ENCODE results near the gene CNTN5. TPM values are rescaled to one million over a fixed set of nuclear protein-coding genes. Genes with fewer than 3 reads are reported as not detected.

Gene CNTN5
- total RNA-seq, 6 donors from 2014 or later = 0.13 to 1.0 (median 0.57) TPM; not detected in 2

DNA sequence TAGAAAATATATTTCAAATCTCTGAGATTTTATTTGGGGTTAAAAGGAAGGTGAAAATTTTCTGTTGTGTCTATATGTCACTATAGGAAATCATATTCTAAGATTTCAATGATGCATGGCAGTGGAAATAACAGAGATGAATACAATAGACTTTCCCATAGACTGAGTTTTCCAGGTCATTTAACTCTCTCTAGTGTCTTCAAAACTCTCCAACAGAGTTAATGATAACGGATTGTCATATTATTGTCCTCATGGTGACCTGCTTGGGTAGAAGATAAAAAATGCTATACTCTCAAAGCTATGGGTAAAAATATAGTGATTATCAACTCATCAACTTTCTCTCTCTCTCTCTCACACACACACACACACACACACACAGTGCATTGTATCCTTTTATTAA is 312.9 kb downstream of the CNTN5 start:
- ATAC-seq (ENCODE audit: low FRiP score in 2 of 2) = no peak
- Histone ChIP-seq H3K27ac (no peak overlapping the region), H3K4me3 (no peak overlapping the region), H3K27me3 (no peaks in the 10 kb centered on the region), H3K4me1 (no peaks in the 10 kb centered on the region), H3K36me3 (no peaks in the 10 kb centered on the region), H3K9me3 (no peaks in the 10 kb centered on the region)
- WGBS, 2 donors = 71 to 97% methylated on average over 1 of the region's 1 CpG
- DNase-seq = no peak
- TF ChIP-seq EP300 (IDR thresholded peaks at IDR 0.05) (no peak), POLR2AphosphoS5 (IDR thresholded peaks at IDR 0.05) (no peak), POLR2A (IDR thresholded peaks at IDR 0.05) (no peak)
- TF ChIP-seq, protein P1, sequence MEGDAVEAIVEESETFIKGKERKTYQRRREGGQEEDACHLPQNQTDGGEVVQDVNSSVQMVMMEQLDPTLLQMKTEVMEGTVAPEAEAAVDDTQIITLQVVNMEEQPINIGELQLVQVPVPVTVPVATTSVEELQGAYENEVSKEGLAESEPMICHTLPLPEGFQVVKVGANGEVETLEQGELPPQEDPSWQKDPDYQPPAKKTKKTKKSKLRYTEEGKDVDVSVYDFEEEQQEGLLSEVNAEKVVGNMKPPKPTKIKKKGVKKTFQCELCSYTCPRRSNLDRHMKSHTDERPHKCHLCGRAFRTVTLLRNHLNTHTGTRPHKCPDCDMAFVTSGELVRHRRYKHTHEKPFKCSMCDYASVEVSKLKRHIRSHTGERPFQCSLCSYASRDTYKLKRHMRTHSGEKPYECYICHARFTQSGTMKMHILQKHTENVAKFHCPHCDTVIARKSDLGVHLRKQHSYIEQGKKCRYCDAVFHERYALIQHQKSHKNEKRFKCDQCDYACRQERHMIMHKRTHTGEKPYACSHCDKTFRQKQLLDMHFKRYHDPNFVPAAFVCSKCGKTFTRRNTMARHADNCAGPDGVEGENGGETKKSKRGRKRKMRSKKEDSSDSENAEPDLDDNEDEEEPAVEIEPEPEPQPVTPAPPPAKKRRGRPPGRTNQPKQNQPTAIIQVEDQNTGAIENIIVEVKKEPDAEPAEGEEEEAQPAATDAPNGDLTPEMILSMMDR (IDR thresholded peaks at IDR 0.05) = no peak

DNA sequence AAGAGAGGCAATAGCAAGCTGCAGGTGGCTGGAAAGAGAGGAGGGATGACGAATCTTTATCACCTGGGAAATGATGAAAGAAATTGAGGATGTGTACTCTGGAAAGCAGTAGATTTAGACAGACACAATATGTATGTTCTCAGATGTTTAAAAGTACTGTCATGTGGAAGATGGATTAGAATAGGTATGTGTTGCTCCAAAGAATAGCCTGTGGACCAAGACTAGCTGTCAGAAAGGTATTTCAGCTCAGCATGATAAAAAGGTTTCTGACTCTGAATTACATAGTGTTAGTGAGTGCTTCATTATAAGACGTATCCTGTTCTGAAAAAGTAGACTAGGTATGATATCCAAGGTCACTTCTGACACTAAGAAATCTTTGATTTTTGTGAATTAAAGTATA is 322.4 kb downstream of the CNTN5 start:
- 60 to 66% methylated on average over 2 of the region's 2 CpGs for WGBS, 2 donors
- Histone ChIP-seq H3K36me3 (no peaks in the 10 kb centered on the region), H3K9me3 (no peaks in the 10 kb centered on the region), H3K27me3 (no peaks in the 10 kb centered on the region), H3K4me1 (no peaks in the 10 kb centered on the region), H3K27ac (no peak overlapping the region), H3K4me3 (no peak overlapping the region)
- DNase-seq (no peak), ATAC-seq (ENCODE audit: low FRiP score in 2 of 2) (no peak)
- TF ChIP-seq POLR2A (IDR thresholded peaks at IDR 0.05) = no peak
- TF ChIP-seq, protein P1 (IDR thresholded peaks at IDR 0.05) = no peak
- no peak for TF ChIP-seq EP300 (IDR thresholded peaks at IDR 0.05)
- TF ChIP-seq POLR2AphosphoS5 (IDR thresholded peaks at IDR 0.05) = no peak

DNA sequence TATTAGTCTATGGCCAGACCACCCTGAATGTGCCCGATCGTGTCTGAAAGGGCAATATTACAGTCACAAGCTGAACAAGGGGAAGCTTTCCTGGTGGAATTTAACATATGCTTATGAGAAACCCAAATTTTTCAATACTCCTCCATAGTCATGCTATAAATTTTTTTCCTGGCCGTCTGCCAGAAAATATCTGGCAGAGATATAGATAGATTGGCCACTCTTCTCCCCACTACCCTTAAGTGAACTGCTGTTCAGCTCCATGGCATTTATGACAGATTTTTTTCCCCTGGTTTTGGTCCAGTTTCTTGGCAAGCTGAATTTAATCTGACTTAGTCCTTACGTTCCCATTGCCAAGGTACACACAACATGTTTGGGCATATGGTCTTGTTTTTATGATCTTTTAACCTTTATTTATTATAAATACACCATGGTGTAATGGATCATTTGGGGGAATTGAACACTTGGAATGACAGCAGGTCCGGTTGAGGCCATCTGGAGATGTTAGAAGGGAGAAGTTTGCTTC is 328.5 kb downstream of the CNTN5 start:
- no peaks in the 10 kb centered on the region for H3K4me1 ChIP-seq
- ATAC-seq (ENCODE audit: low FRiP score in 2 of 2) = no peak
- no peak overlapping the region for H3K27ac ChIP-seq
- no peaks in the 10 kb centered on the region for H3K27me3 ChIP-seq
- no peak overlapping the region for H3K4me3 ChIP-seq
- WGBS, 2 donors = 59 to 61% methylated on average over 5 of the region's 5 CpGs
- no peak for DNase-seq
- no peaks in the 10 kb centered on the region for H3K36me3 ChIP-seq
- H3K9me3 ChIP-seq = no peaks in the 10 kb centered on the region
- TF ChIP-seq POLR2A (IDR thresholded peaks at IDR 0.05) (no peak), POLR2AphosphoS5 (IDR thresholded peaks at IDR 0.05) (no peak), EP300 (IDR thresholded peaks at IDR 0.05) (no peak)
- TF ChIP-seq, protein P1 (IDR thresholded peaks at IDR 0.05) = no peak

DNA sequence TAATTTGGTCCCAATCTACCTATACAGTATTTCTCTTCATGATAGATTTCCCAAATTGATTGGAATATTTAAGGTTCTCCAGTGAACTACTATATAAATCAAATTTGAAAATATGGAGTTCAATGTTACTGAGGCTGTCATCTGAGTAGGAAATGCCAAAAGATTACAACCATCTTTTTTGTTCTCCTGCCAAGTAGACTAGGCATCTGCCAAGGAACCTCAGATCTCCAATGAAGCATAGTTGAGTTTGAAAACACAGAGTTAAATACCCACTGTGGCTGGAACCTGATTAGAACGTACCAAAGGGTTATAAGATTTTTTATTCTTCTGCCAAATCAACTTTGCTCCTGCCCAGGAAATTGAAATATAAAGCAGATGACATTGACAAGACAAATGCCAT is 330.9 kb downstream of the CNTN5 start:
- Histone ChIP-seq H3K4me1 (no peaks in the 10 kb centered on the region), H3K27me3 (no peaks in the 10 kb centered on the region), H3K27ac (no peak overlapping the region), H3K36me3 (no peaks in the 10 kb centered on the region), H3K9me3 (no peaks in the 10 kb centered on the region), H3K4me3 (no peak overlapping the region)
- 18 to 20% methylated on average over 1 of the region's 1 CpG for WGBS, 2 donors
- DNase-seq (no peak), ATAC-seq (ENCODE audit: low FRiP score in 2 of 2) (no peak)
- no peak for TF ChIP-seq POLR2AphosphoS5 (IDR thresholded peaks at IDR 0.05)
- TF ChIP-seq POLR2A (IDR thresholded peaks at IDR 0.05) = no peak
- TF ChIP-seq, protein P1 (IDR thresholded peaks at IDR 0.05) = no peak
- no peak for TF ChIP-seq EP300 (IDR thresholded peaks at IDR 0.05)

DNA sequence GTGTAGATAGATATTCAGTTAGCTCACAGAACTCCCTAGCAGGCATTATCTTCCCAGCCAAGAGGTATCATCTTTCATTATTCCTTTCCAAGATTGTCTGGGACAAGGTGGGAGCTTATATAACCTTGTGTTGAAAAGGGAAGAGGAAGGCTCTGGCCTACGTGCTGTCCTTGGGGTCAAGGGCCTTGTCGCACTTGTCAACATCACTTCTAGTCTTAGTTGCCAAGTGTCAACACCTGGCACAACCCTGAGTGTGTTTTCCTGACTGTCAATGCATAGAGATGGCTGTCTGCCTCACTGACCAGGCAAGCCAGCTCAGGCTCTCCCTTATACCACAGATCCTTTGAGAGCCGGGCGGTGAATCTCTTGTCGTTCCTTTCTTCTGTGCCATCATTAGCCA is 331.9 kb downstream of the CNTN5 start:
- DNase-seq (no peak), ATAC-seq (ENCODE audit: low FRiP score in 2 of 2) (no peak)
- 61 to 67% methylated on average over 5 of the region's 5 CpGs for WGBS, 2 donors
- Histone ChIP-seq H3K4me1 (no peaks in the 10 kb centered on the region), H3K9me3 (no peaks in the 10 kb centered on the region), H3K4me3 (no peak overlapping the region), H3K27me3 (no peaks in the 10 kb centered on the region), H3K36me3 (no peaks in the 10 kb centered on the region), H3K27ac (no peak overlapping the region)
- TF ChIP-seq EP300 (IDR thresholded peaks at IDR 0.05) (no peak), POLR2A (IDR thresholded peaks at IDR 0.05) (no peak), POLR2AphosphoS5 (IDR thresholded peaks at IDR 0.05) (no peak)
- TF ChIP-seq, protein P1 (IDR thresholded peaks at IDR 0.05) = no peak

All from upper lobe of left lung (tissue), 6 donors.